B cell (primary cell): ENCODE results near the gene PKD2L2. TPM values are rescaled to one million over a fixed set of nuclear protein-coding genes. Genes with fewer than 3 reads are reported as not detected.
A peak's percentile ranks its signal among the peaks of the same experiment; 100 is the strongest.

Source experiments
- ATAC-seq: fragments of 200-7000 bp; cut with Tn5 transposase; one replicate; pipeline ENCODE4 v1.10.0; 2021; ENCODE audit warnings: low read depth, mild to moderate bottlenecking, moderate number of reproducible peaks, moderate library complexity
- CTCF ChIA-PET: fragments of 350-600 bp; sonication (Branson Sonifier 250); formaldehyde crosslinking; loops from one replicate; lab custom pipeline; 2021; ENCODE audit warnings: antibody characterized with exemption, inconsistent platforms; lab: Charles Lee
- POLR2A ChIA-PET: fragments of 350-600 bp; sonication (Branson Sonifier 250); formaldehyde crosslinking; loops from one replicate; lab custom pipeline; 2021; ENCODE audit warnings: antibody characterized with exemption; lab: Charles Lee
- DNase-seq: peaks from one replicate; pipeline ENCODE4 v3.0.0; 2013
- H2AFZ ChIP-seq: 2 replicates; pipeline ENCODE4 v1.6.1; 2012; ENCODE audit warnings: mild to moderate bottlenecking, low read depth, low read length; ENCODE audit not compliant: insufficient read depth, poor library complexity, severe bottlenecking
- H3K27ac ChIP-seq, 2 donors: 1 replicate in 1 of 2; 2 replicates in 1 of 2; pipeline ENCODE4 v1.5.1; 2012 to 2013; ENCODE audit warnings: low read length in 2 of 2, mild to moderate bottlenecking in 2 of 2, moderate library complexity in 1 of 2
- H3K27me3 ChIP-seq, 4 experiments: fragments of 200-600 bp in 1 of 4; sonication (generic) in 1 of 4; replicated peaks in 1 of 4; 1 replicate in 2 of 4; 2 replicates in 2 of 4; pipeline versions ENCODE4 v1.6.1 to v1.7.0; 2013 to 2016; ENCODE audit warnings: low read length in 3 of 4, mild to moderate bottlenecking in 2 of 4, mixed read lengths in 1 of 4, moderate library complexity in 1 of 4; ENCODE audit not compliant: insufficient read depth in 4 of 4, control insufficient read depth in 3 of 4; ENCODE audit errors: control extremely low read depth in 1 of 4
- H3K36me3 ChIP-seq, 2 experiments: replicated peaks in 1 of 2; 1 replicate in 1 of 2; 2 replicates in 1 of 2; pipeline versions ENCODE4 v1.6.1 to v1.7.1; 2013; ENCODE audit warnings: low read length in 1 of 2; ENCODE audit not compliant: insufficient read depth in 2 of 2, control insufficient read depth in 1 of 2; ENCODE audit errors: control extremely low read depth in 1 of 2, extremely low read depth in 1 of 2
- H3K4me1 ChIP-seq, 2 donors: fragments of 200-600 bp in 1 of 2; sonication (generic) in 1 of 2; 1 replicate in 1 of 2; 2 replicates in 1 of 2; pipeline versions ENCODE4 v1.5.1 to v1.6.1; 2013 to 2017; ENCODE audit warnings: low read length in 2 of 2; ENCODE audit not compliant: control insufficient read depth in 2 of 2, insufficient read depth in 2 of 2
- H3K4me2 ChIP-seq: replicated peaks from 2 replicates; pipeline ENCODE3; 2012; ENCODE audit warnings: mild to moderate bottlenecking, low read depth, low read length; ENCODE audit not compliant: poor library complexity, severe bottlenecking
- H3K4me3 ChIP-seq, 5 experiments: fragments of 200-600 bp in 1 of 5; sonication (generic) in 1 of 5; 1 replicate in 3 of 5; 2 replicates in 2 of 5; pipeline versions ENCODE4 v1.5.1 to v1.7.0; 2011 to 2016; ENCODE audit warnings: low read length in 4 of 5, mild to moderate bottlenecking in 4 of 5, low read depth in 2 of 5, control low read depth in 1 of 5, moderate library complexity in 1 of 5; ENCODE audit not compliant: insufficient read depth in 1 of 5; ENCODE audit errors: control extremely low read depth in 1 of 5, extremely low read depth in 1 of 5
- H3K79me2 ChIP-seq: fragments of 200-600 bp; sonication (generic); one replicate; pipeline ENCODE4 v1.6.0; 2016; ENCODE audit warnings: low read length; ENCODE audit not compliant: control insufficient read depth, insufficient read depth
- H3K9ac ChIP-seq: fragments of 200-600 bp; sonication (generic); 2 replicates; pipeline ENCODE4 v1.6.1; 2017; ENCODE audit warnings: mild to moderate bottlenecking, low read length, moderate library complexity
- H3K9me3 ChIP-seq, 3 donors: one replicate each; pipeline versions ENCODE4 v1.6.1 to v1.7.1; 2013; ENCODE audit warnings: low read length in 2 of 3; ENCODE audit not compliant: control insufficient read depth in 2 of 3, insufficient read depth in 1 of 3; ENCODE audit errors: control extremely low read depth in 1 of 3
- H4K20me1 ChIP-seq: 2 replicates; pipeline ENCODE4 v1.6.0; 2012; ENCODE audit warnings: mild to moderate bottlenecking, low read length; ENCODE audit not compliant: insufficient read depth, control insufficient read depth, poor library complexity, severe bottlenecking
- H3K27ac Mint-ChIP-seq: one replicate; pipeline ENCODE4 v1.8.0; 2021; ENCODE audit warnings: mixed read lengths
- H3K27me3 Mint-ChIP-seq: one replicate; pipeline ENCODE4 v1.8.0; 2021; ENCODE audit warnings: mixed read lengths
- H3K4me1 Mint-ChIP-seq: one replicate; pipeline ENCODE4 v1.8.0; 2021; ENCODE audit warnings: mixed read lengths
- H3K4me3 Mint-ChIP-seq: one replicate; pipeline ENCODE4 v1.8.0; 2021; ENCODE audit warnings: mixed read lengths
- H3K9me3 Mint-ChIP-seq: one replicate; pipeline ENCODE4 v1.8.0; 2022; ENCODE audit warnings: mixed read lengths; ENCODE audit not compliant: insufficient read depth
- EZH2 ChIP-seq: IDR thresholded peaks from 2 replicates; pipeline ENCODE4 v1.6.1; 2012; ENCODE audit warnings: borderline replicate concordance, low read depth, mild to moderate bottlenecking, moderate library complexity, low read length; ENCODE audit not compliant: insufficient read depth, poor library complexity, severe bottlenecking
- WGBS: methylation state at CpG from one replicate; pipeline ENCODE4 v1.1.5; 2013; ENCODE audit warnings: missing lambda C conversion rate; ENCODE audit not compliant: insufficient coverage; 5-methylcytosine and 5-hydroxymethylcytosine counted together
- intact Hi-C: fragments of 100-400 bp; cut with micrococcal nuclease; formaldehyde crosslinking; loops from one replicate; pipeline ENCODE4 v1.10.0; 2022
- polyA plus RNA-seq: library from polyadenylated mRNA; depleted of rRNA; stranded (reverse); fragments of >200 nt; gene quantifications from 2 replicates; pipeline ENCODE4 v1.2.3, GENCODE V29; 2012
- total RNA-seq, 2 donors: library from RNA; stranded (reverse); fragments of 120-200 nt in 1 of 2; gene quantifications; 1 replicate in 1 of 2; 2 replicates in 1 of 2; pipeline versions ENCODE4 v1.2.3 to v1.2.4, GENCODE V29; 2013 to 2022
- TF ChIP-seq, protein P1 (sequence below): fragments of 200-600 bp; IDR thresholded peaks from one replicate; pipeline ENCODE4 v1.8.0; 2022; ENCODE audit warnings: antibody characterized with exemption, mild to moderate bottlenecking

The PKD2L2 gene
- total and polyA plus RNA-seq, 2 donors (not counting 1 experiment from before 2014, with no cell fraction given): 0.12 to 0.37 TPM

DNA sequence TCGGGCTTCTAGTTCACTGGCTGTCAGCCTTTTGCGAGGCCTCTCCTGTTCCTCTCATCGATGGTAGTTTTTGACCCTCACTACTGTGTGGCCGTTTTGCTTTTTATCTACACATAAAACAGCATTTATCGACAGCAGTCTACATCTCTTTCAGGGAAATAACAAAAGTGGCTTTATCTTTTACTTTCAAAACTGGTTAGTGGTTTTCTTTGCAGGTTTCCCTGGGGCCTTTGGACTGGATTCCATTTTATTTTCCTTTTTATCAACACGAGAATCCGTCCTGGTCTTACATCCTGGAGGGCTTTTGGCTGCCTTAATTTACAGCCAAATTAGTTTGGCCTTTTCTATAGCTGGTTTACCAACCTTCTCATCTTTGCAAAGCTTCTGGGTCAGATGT lies 793 bp upstream of the PKD2L2 start:
- Histone ChIP-seq H3K4me3 (peak overlapping the region; percentile 39 to 81 (median 77)), H3K27me3 (no peaks in the 10 kb centered on the region), H3K27ac (peak overlapping the region; percentile 93 to 95), H3K36me3 (no peaks in the 10 kb centered on the region), H2AFZ (peak overlapping the region; percentile 98), H3K9me3 (peaks cover 0 to 3% (median 0%) of the 10 kb centered on the region in 3 donors), H3K9ac (peak overlapping the region; percentile 86), H3K4me1 (peaks cover 20 to 21% of the 10 kb centered on the region in 2 donors), H4K20me1 (no peaks in the 10 kb centered on the region), H3K4me2 (peak overlapping the region; percentile 86), H3K79me2 (peaks cover 20% of the 10 kb centered on the region)
- H3K27me3 Mint-ChIP-seq: no peaks in the 10 kb centered on the region
- peaks cover 32% of the 10 kb centered on the region for H3K4me1 Mint-ChIP-seq
- 17% methylated on average over 6 of the region's 7 CpGs for WGBS
- POLR2A ChIA-PET: interaction anchor here (0.6 to 1.8 kb wide), 8 partner anchors 10 to 449 kb away, joined by 3 to 10 read pairs (median 4); partner anchors contain the start of gene FAM53C
- H3K9me3 Mint-ChIP-seq: no peaks in the 10 kb centered on the region
- ATAC-seq (no peak), DNase-seq (no peak)
- CTCF ChIA-PET: interaction anchor here (0.6 to 2.0 kb wide), 10 partner anchors 7 to 215 kb away, joined by 3 to 11 read pairs (median 4); partner anchors contain the start of gene FAM13B
- intact Hi-C loops: loop anchor here (2.0 to 5.0 kb wide), 2 partner anchors 49 to 134 kb away; partner anchors contain the start of gene HNRNPA0
- H3K4me3 Mint-ChIP-seq: peak overlapping the region; percentile 90
- TF ChIP-seq, protein P1, sequence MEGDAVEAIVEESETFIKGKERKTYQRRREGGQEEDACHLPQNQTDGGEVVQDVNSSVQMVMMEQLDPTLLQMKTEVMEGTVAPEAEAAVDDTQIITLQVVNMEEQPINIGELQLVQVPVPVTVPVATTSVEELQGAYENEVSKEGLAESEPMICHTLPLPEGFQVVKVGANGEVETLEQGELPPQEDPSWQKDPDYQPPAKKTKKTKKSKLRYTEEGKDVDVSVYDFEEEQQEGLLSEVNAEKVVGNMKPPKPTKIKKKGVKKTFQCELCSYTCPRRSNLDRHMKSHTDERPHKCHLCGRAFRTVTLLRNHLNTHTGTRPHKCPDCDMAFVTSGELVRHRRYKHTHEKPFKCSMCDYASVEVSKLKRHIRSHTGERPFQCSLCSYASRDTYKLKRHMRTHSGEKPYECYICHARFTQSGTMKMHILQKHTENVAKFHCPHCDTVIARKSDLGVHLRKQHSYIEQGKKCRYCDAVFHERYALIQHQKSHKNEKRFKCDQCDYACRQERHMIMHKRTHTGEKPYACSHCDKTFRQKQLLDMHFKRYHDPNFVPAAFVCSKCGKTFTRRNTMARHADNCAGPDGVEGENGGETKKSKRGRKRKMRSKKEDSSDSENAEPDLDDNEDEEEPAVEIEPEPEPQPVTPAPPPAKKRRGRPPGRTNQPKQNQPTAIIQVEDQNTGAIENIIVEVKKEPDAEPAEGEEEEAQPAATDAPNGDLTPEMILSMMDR: no peak
- TF ChIP-seq EZH2: no peak
- peak overlapping the region; percentile 97 for H3K27ac Mint-ChIP-seq

DNA sequence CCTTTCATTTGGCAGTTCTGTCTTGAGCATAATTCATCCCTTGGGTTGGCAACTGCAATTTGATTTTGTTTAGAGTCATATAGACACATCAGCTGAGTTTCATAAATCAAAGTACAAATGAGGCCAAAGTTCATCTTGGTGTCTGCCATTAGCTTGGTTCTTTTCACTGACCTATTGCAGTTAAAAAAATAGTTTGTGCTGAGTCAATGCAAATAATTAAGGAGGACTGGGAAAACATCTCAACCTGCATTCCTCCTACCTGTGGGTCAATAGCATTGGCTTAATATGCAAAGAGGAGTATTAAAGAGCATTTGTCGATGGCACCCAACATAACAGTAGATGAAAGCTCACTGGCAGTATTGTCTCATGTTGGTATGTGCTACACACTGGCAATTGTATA lies 1.6 kb downstream of the PKD2L2 start:
- peaks cover 0 to 3% (median 0%) of the 10 kb centered on the region in 3 donors for H3K9me3 ChIP-seq
- no peak overlapping the region for H2AFZ ChIP-seq
- H4K20me1 ChIP-seq: no peaks in the 10 kb centered on the region
- H3K4me2 ChIP-seq: no peak overlapping the region
- H3K36me3 ChIP-seq: no peaks in the 10 kb centered on the region
- H3K9ac ChIP-seq: no peak overlapping the region
- no peak overlapping the region for H3K4me3 Mint-ChIP-seq
- H3K79me2 ChIP-seq: peaks cover 18% of the 10 kb centered on the region
- WGBS: 100% methylated on average over 1 of the region's 1 CpG
- ChIA-PET CTCF (interaction anchor here (0.8 kb wide), 1 partner anchor 112 kb away, joined by 4 read pairs; no protein-coding TSS in a partner anchor), POLR2A (no interaction called here)
- DNase-seq (no peak), ATAC-seq (no peak)
- no peak for TF ChIP-seq EZH2
- TF ChIP-seq, protein P1: no peak
- peaks cover 23 to 29% of the 10 kb centered on the region in 2 donors for H3K4me1 ChIP-seq
- H3K27me3 ChIP-seq: no peaks in the 10 kb centered on the region
- H3K27ac Mint-ChIP-seq: peak overlapping the region; percentile 72
- H3K9me3 Mint-ChIP-seq: no peaks in the 10 kb centered on the region
- no peak overlapping the region for H3K27ac ChIP-seq
- H3K4me3 ChIP-seq: no peak overlapping the region
- no peaks in the 10 kb centered on the region for H3K27me3 Mint-ChIP-seq
- intact Hi-C loops: no loop called here
- H3K4me1 Mint-ChIP-seq: peaks cover 44% of the 10 kb centered on the region
